HL-60 (cell line): ENCODE measurements around the gene ANKS1B.
"Not testable (repeated sequence)": the region's sequence is repeated elsewhere in the genome, so short reads cannot be mapped to it uniquely, and the experiment has no call there.

ENCODE experiments used
- DNase-seq, 2 experiments: peaks; one replicate each; pipeline ENCODE4 v3.0.0-alpha.2; 2010 to 2020; ENCODE audit warnings: low read depth in 1 of 2, low spot score in 1 of 2
- H3K27ac ChIP-seq: fragments of 250-450 bp; sonication (Bioruptor Pico); replicated peaks from 2 replicates; pipeline ENCODE4 v1.5.1; 2020; ENCODE audit warnings: mild to moderate bottlenecking, moderate library complexity
- H3K27me3 ChIP-seq: fragments of 250-450 bp; sonication (Bioruptor Pico); 2 replicates; pipeline ENCODE4 v1.5.1; 2021; ENCODE audit warnings: mild to moderate bottlenecking, moderate library complexity; ENCODE audit not compliant: insufficient read depth, poor library complexity, severe bottlenecking
- H3K4me3 ChIP-seq: replicated peaks from 2 replicates; pipeline ENCODE4 v1.5.1; 2011; ENCODE audit warnings: mild to moderate bottlenecking, control low read depth, low read length; ENCODE audit not compliant: insufficient read depth
- GABPA ChIP-seq: IDR thresholded peaks from 2 replicates; pipeline ENCODE4 v1.6.1; 2012; ENCODE audit warnings: low read depth
- POLR2AphosphoS5 ChIP-seq: IDR thresholded peaks from 2 replicates; pipeline ENCODE4 v1.6.1; 2012; ENCODE audit warnings: low read depth
- SPI1 ChIP-seq: IDR thresholded peaks from 2 replicates; pipeline ENCODE4 v1.6.1; 2012; ENCODE audit warnings: low read depth, mild to moderate bottlenecking, borderline replicate concordance
- TF ChIP-seq, protein P1 (sequence below): IDR thresholded peaks from 2 replicates; pipeline ENCODE4 v1.6.1; 2012; ENCODE audit warnings: low read depth; ENCODE audit not compliant: insufficient replicate concordance
- TF ChIP-seq, protein P2 (sequence below): IDR thresholded peaks from one replicate; pipeline ENCODE4 v1.5.1; 2011; ENCODE audit warnings: low read length, control low read depth, inconsistent platforms; ENCODE audit not compliant: insufficient read depth

The ANKS1B gene

DNA sequence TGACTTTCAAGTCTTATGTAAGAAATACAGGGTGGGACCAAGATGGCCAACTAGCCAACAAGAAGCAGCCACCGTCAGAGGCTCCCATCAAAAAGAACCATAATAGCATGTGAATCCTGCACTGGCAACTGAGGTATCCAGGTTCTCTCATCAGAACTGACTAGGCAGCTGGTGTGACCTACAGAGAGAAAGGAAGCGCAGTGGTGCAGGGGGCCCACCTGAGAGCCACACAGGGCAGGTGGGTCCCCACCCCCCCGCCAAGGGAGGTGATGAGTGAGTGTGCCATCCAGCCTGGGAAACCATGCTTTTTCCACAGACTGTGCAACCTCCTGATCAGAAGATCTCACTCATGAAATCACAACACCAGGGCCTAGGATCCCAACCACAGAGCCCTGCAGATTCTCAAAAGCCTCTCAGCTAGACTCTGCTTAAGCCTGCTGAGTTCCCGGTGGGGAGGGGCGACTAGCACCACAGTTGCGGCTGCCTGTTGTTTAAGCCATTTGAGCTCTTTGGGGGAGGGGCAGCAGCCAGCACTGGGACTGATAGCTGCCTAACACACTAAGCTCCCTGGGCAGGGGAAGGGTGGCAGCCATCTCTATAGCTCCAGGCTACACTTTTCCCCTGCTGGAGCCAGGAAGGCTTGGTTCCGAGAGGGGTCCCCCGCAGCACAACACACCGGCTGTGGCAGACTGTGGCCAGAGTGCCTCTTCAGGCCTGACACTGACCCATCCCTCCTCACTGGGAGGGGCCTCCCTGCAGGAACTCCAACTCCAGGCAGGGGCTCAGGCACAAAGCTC lies 261.8 kb downstream of the ANKS1B start:
- Histone ChIP-seq H3K27me3 (no peaks in the 10 kb centered on the region), H3K27ac (no peak overlapping the region), H3K4me3 (no peak overlapping the region)
- DNase-seq: no peak
- TF ChIP-seq, protein P1, sequence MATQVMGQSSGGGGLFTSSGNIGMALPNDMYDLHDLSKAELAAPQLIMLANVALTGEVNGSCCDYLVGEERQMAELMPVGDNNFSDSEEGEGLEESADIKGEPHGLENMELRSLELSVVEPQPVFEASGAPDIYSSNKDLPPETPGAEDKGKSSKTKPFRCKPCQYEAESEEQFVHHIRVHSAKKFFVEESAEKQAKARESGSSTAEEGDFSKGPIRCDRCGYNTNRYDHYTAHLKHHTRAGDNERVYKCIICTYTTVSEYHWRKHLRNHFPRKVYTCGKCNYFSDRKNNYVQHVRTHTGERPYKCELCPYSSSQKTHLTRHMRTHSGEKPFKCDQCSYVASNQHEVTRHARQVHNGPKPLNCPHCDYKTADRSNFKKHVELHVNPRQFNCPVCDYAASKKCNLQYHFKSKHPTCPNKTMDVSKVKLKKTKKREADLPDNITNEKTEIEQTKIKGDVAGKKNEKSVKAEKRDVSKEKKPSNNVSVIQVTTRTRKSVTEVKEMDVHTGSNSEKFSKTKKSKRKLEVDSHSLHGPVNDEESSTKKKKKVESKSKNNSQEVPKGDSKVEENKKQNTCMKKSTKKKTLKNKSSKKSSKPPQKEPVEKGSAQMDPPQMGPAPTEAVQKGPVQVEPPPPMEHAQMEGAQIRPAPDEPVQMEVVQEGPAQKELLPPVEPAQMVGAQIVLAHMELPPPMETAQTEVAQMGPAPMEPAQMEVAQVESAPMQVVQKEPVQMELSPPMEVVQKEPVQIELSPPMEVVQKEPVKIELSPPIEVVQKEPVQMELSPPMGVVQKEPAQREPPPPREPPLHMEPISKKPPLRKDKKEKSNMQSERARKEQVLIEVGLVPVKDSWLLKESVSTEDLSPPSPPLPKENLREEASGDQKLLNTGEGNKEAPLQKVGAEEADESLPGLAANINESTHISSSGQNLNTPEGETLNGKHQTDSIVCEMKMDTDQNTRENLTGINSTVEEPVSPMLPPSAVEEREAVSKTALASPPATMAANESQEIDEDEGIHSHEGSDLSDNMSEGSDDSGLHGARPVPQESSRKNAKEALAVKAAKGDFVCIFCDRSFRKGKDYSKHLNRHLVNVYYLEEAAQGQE: no peak
- no peak for TF ChIP-seq POLR2AphosphoS5
- no peak for TF ChIP-seq GABPA
- TF ChIP-seq, protein P2, sequence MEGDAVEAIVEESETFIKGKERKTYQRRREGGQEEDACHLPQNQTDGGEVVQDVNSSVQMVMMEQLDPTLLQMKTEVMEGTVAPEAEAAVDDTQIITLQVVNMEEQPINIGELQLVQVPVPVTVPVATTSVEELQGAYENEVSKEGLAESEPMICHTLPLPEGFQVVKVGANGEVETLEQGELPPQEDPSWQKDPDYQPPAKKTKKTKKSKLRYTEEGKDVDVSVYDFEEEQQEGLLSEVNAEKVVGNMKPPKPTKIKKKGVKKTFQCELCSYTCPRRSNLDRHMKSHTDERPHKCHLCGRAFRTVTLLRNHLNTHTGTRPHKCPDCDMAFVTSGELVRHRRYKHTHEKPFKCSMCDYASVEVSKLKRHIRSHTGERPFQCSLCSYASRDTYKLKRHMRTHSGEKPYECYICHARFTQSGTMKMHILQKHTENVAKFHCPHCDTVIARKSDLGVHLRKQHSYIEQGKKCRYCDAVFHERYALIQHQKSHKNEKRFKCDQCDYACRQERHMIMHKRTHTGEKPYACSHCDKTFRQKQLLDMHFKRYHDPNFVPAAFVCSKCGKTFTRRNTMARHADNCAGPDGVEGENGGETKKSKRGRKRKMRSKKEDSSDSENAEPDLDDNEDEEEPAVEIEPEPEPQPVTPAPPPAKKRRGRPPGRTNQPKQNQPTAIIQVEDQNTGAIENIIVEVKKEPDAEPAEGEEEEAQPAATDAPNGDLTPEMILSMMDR: no peak
- TF ChIP-seq SPI1: no peak

DNA sequence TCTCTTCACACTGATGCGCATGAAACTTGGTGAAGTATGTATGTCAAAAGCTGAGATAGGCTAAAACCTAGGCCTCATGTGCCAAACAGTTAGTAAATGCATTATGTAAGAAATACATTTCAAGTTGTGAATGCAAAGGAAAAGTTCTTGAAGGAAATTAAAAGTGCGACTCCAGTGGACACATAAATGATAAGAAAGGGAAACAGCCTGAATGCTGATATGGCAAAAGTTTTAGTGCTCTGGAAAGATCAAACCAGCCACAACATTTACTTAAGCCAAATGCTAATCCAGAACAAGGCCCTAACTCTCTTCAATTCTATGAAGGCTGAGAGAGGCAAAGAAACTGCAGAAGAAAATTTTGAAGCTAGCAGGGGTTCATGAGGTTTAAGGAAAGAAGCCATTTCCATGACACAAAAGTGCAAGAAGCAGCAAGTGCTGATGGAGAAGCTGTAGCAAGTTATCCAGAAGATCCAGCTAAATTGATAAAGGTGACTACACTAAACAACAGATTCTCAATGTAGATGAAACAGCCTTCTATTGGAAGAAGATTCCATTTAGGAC lies 262.9 kb downstream of the ANKS1B start:
- TF ChIP-seq, protein P1: no peak
- TF ChIP-seq POLR2AphosphoS5 (no peak), GABPA (no peak)
- TF ChIP-seq, protein P2: no peak
- no peak for DNase-seq
- no peaks in the 10 kb centered on the region for H3K27me3 ChIP-seq
- H3K4me3 ChIP-seq: no peak overlapping the region
- H3K27ac ChIP-seq: no peak overlapping the region

DNA sequence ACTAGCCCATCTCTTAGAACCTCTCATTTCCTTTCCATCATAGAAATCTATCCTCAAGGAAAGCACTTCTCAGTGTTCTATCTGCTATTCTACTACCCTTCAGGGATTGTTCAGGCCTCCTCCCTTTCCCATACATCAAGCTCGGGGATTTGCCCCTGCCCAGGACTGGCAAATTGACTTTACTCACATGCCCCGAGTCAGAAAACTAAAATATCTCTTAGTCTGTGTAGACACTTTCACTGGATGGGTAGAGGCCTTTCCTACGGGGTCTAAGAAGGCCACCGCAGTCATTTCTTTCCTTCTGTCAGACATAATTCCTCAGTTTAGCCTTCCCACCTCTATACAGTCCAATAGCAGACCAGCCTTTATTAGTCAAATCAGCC lies 264.7 kb downstream of the ANKS1B start:
- H3K27ac ChIP-seq: not testable (repeated sequence)

GRCh38 chr12:99719411-99720082 lies 265.2 kb downstream of the ANKS1B start:
- H3K4me3 ChIP-seq, DNase-seq, H3K27me3 ChIP-seq, H3K27ac ChIP-seq: not testable (repeated sequence)

More for the DNA sequence above, 264.7 kb downstream of the ANKS1B start:
- H3K27me3 ChIP-seq, H3K4me3 ChIP-seq, DNase-seq: not testable (repeated sequence)

GRCh38 chr12:99715841-99716510 lies 268.8 kb downstream of the ANKS1B start:
- not testable (repeated sequence) for H3K4me3 ChIP-seq, H3K27me3 ChIP-seq, DNase-seq, H3K27ac ChIP-seq

GRCh38 chr12:99714921-99715320 lies 269.8 kb downstream of the ANKS1B start:
- H3K4me3 ChIP-seq, H3K27ac ChIP-seq, DNase-seq, H3K27me3 ChIP-seq: not testable (repeated sequence)
